Neutrophil (primary cell): Measurements from ENCODE around the gene QSOX1.

Experiments
- H3K27ac ChIP-seq: fragments of 200-600 bp; sonication (generic); 2 replicates; pipeline ENCODE4 v1.5.1; 2016; ENCODE audit warnings: mild to moderate bottlenecking, moderate library complexity
- H3K27me3 ChIP-seq: fragments of 200-600 bp; sonication (generic); 2 replicates; pipeline ENCODE4 v1.6.0; 2016; ENCODE audit warnings: mild to moderate bottlenecking
- H3K36me3 ChIP-seq: fragments of 200-600 bp; sonication (generic); 2 replicates; pipeline ENCODE4 v1.5.1; 2017
- H3K4me1 ChIP-seq, 2 experiments: fragments of 200-600 bp in 1 of 2; sonication (generic) in 1 of 2; 1 replicate in 1 of 2; 2 replicates in 1 of 2; pipeline versions ENCODE4 v1.5.1 to v1.6.1; 2013 to 2016; ENCODE audit warnings: low read depth in 1 of 2, low read length in 1 of 2, mild to moderate bottlenecking in 1 of 2, moderate library complexity in 1 of 2; ENCODE audit not compliant: control insufficient read depth in 1 of 2, insufficient read depth in 1 of 2
- H3K4me3 ChIP-seq, 2 experiments: fragments of 200-600 bp in 1 of 2; sonication (generic) in 1 of 2; 1 replicate in 1 of 2; 2 replicates in 1 of 2; pipeline ENCODE4 v1.5.1; 2013 to 2016; ENCODE audit warnings: low read depth in 1 of 2, low read length in 1 of 2, mild to moderate bottlenecking in 1 of 2, moderate library complexity in 1 of 2
- H3K9me3 ChIP-seq: fragments of 200-600 bp; sonication (generic); 2 replicates; pipeline ENCODE4 v1.5.1; 2016
- CTCF ChIP-seq: fragments of 200-600 bp; sonication (generic); IDR thresholded peaks from 2 replicates; pipeline ENCODE4 v1.5.1; 2016; ENCODE audit warnings: antibody characterized with exemption

The QSOX1 gene

GRCh38 chr1:180218806-180219765 is 64.4 kb downstream of the QSOX1 start:
- no peaks in the 10 kb centered on the region for H3K36me3 ChIP-seq
- peaks cover 31% of the 10 kb centered on the region for H3K27me3 ChIP-seq
- H3K27ac ChIP-seq, result no peak overlapping the region
- H3K9me3 ChIP-seq, result no peaks in the 10 kb centered on the region
- TF ChIP-seq CTCF, result no peak
- no peaks in the 10 kb centered on the region for H3K4me1 ChIP-seq
- H3K4me3 ChIP-seq, result no peak overlapping the region

GRCh38 chr1:180219776-180220175 is 65.1 kb downstream of the QSOX1 start:
- Histone ChIP-seq H3K27ac (no peak overlapping the region), H3K4me1 (no peaks in the 10 kb centered on the region), H3K4me3 (no peak overlapping the region), H3K36me3 (no peaks in the 10 kb centered on the region), H3K27me3 (peaks cover 38% of the 10 kb centered on the region), H3K9me3 (no peaks in the 10 kb centered on the region)
- TF ChIP-seq CTCF, result no peak

- H3K9me3 ChIP-seq, result no peaks in the 10 kb centered on the region
- no peaks in the 10 kb centered on the region for H3K36me3 ChIP-seq
- no peaks in the 10 kb centered on the region for H3K4me1 ChIP-seq
- no peak overlapping the region for H3K27ac ChIP-seq
- H3K27me3 ChIP-seq, result peaks cover 55% of the 10 kb centered on the region
- H3K4me3 ChIP-seq, result no peak overlapping the region
- no peak for TF ChIP-seq CTCF
These were observed 66.8 kb downstream of the QSOX1 start for GRCh38 chr1:180221462-180221861.

GRCh38 chr1:180224902-180225301 is 70.2 kb downstream of the QSOX1 start:
- H3K36me3 ChIP-seq, result no peaks in the 10 kb centered on the region
- no peaks in the 10 kb centered on the region for H3K9me3 ChIP-seq
- no peak for TF ChIP-seq CTCF
- no peak overlapping the region for H3K27ac ChIP-seq
- peaks cover 89% of the 10 kb centered on the region for H3K27me3 ChIP-seq
- peaks cover 7 to 18% of the 10 kb centered on the region in 2 experiments for H3K4me1 ChIP-seq
- H3K4me3 ChIP-seq, result no peak overlapping the region

- H3K4me3 ChIP-seq, result no peak overlapping the region
- peaks cover 92% of the 10 kb centered on the region for H3K27me3 ChIP-seq
- TF ChIP-seq CTCF, result no peak
These were observed 70.7 kb downstream of the QSOX1 start for GRCh38 chr1:180225403-180225802.

More at GRCh38 chr1:180225403-180225802, 70.7 kb downstream of the QSOX1 start:
- H3K36me3 ChIP-seq, result no peaks in the 10 kb centered on the region
- peaks cover 10 to 23% of the 10 kb centered on the region in 2 experiments for H3K4me1 ChIP-seq
- H3K27ac ChIP-seq, result no peak overlapping the region
- no peaks in the 10 kb centered on the region for H3K9me3 ChIP-seq
